H7 (cell line): ENCODE measurements around the gene ORC5. TPM values are rescaled to one million over a fixed set of nuclear protein-coding genes. Genes with fewer than 3 reads are reported as not detected.
"Not testable (repeated sequence)": the region's sequence is repeated elsewhere in the genome, so short reads cannot be mapped to it uniquely, and the experiment has no call there.

Source experiments
- DNase-seq: peaks from one replicate; pipeline ENCODE4 v3.0.0; 2012
- H3K27me3 ChIP-seq: 2 replicates; pipeline ENCODE4 v1.6.0; 2011; ENCODE audit warnings: mild to moderate bottlenecking, low read length; ENCODE audit not compliant: control insufficient read depth, insufficient read depth
- H3K36me3 ChIP-seq: replicated peaks from 2 replicates; pipeline ENCODE4 v1.5.1; 2011; ENCODE audit warnings: low read length; ENCODE audit not compliant: control insufficient read depth, insufficient read depth
- H3K4me3 ChIP-seq: 2 replicates; pipeline ENCODE4 v1.5.1; 2011; ENCODE audit warnings: low read depth, mild to moderate bottlenecking, control low read depth, low read length, moderate library complexity; ENCODE audit not compliant: insufficient read depth
- total RNA-seq: library from RNA; depleted of rRNA; stranded (reverse); fragments of >200 nt; shearing (Covaris generic); gene quantifications from 2 replicates; pipeline ENCODE4 v1.2.3, GENCODE V29; 2014

Gene ORC5
- total RNA-seq, 1 experiment from 2014 or later, result 21.1 TPM

GRCh38 chr7:104217620-104218019 is 9.8 kb upstream of the ORC5 start:
- DNase-seq, result no peak
- H3K27me3 ChIP-seq, result no peaks in the 10 kb centered on the region
- H3K36me3 ChIP-seq, result no peaks in the 10 kb centered on the region
- no peak overlapping the region for H3K4me3 ChIP-seq

GRCh38 chr7:104209063-104209462 is 1.2 kb upstream of the ORC5 start:
- no peak for DNase-seq
- H3K36me3 ChIP-seq, result no peaks in the 10 kb centered on the region
- no peaks in the 10 kb centered on the region for H3K27me3 ChIP-seq
- no peak overlapping the region for H3K4me3 ChIP-seq

GRCh38 chr7:104208421-104208780 is 588 bp upstream of the ORC5 start:
- Histone ChIP-seq H3K36me3 (peaks cover under 1% of the 10 kb centered on the region; the same call in 1 of the 2 replicates), H3K4me3 (peak overlapping the region; percentile 58), H3K27me3 (no peaks in the 10 kb centered on the region)
- DNase-seq, result peak; percentile 6

- DNase-seq, result no peak
- Histone ChIP-seq H3K36me3 (peaks cover 5% of the 10 kb centered on the region), H3K27me3 (no peaks in the 10 kb centered on the region), H3K4me3 (peak overlapping the region; percentile 58)
These were observed 474 bp downstream of the ORC5 start for GRCh38 chr7:104207348-104207730.

GRCh38 chr7:104206841-104207240 is 972 bp downstream of the ORC5 start:
- H3K4me3 ChIP-seq, result peak overlapping the region; percentile 58
- DNase-seq, result no peak
- peaks cover 5% of the 10 kb centered on the region for H3K36me3 ChIP-seq
- H3K27me3 ChIP-seq, result no peaks in the 10 kb centered on the region

- Histone ChIP-seq H3K36me3 (peaks cover 26% of the 10 kb centered on the region), H3K4me3 (no peak overlapping the region), H3K27me3 (no peaks in the 10 kb centered on the region)
- DNase-seq, result no peak
These were observed 9.0 kb downstream of the ORC5 start for GRCh38 chr7:104198673-104199278.

- Histone ChIP-seq H3K4me3 (no peak overlapping the region), H3K27me3 (no peaks in the 10 kb centered on the region), H3K36me3 (peaks cover 20% of the 10 kb centered on the region)
- DNase-seq, result no peak
These were observed 11.7 kb downstream of the ORC5 start for GRCh38 chr7:104196161-104196560.

- H3K36me3 ChIP-seq, result peaks cover 3% of the 10 kb centered on the region
- no peak for DNase-seq
- H3K27me3 ChIP-seq, result no peaks in the 10 kb centered on the region
- no peak overlapping the region for H3K4me3 ChIP-seq
These were observed 15.4 kb downstream of the ORC5 start for GRCh38 chr7:104192434-104192833.

- Histone ChIP-seq H3K27me3 (no peaks in the 10 kb centered on the region), H3K36me3 (peaks cover 10% of the 10 kb centered on the region), H3K4me3 (no peak overlapping the region)
- DNase-seq, result no peak
These were observed 22.5 kb downstream of the ORC5 start for GRCh38 chr7:104185346-104185745.

GRCh38 chr7:104179178-104179577 is 28.6 kb downstream of the ORC5 start:
- Histone ChIP-seq H3K4me3 (no peak overlapping the region), H3K27me3 (no peaks in the 10 kb centered on the region), H3K36me3 (peaks cover 7% of the 10 kb centered on the region)
- DNase-seq, result no peak

GRCh38 chr7:104177565-104178083 is 30.2 kb downstream of the ORC5 start:
- H3K4me3 ChIP-seq, H3K36me3 ChIP-seq, DNase-seq, H3K27me3 ChIP-seq: not testable (repeated sequence)

GRCh38 chr7:104176332-104176731 is 31.5 kb downstream of the ORC5 start:
- no peak overlapping the region for H3K4me3 ChIP-seq
- DNase-seq, result no peak
- peaks cover 2% of the 10 kb centered on the region; the same call in 1 of the 2 replicates for H3K36me3 ChIP-seq

GRCh38 chr7:104175361-104175984 is 32.3 kb downstream of the ORC5 start:
- Histone ChIP-seq H3K27me3 (no peaks in the 10 kb centered on the region), H3K4me3 (no peak overlapping the region), H3K36me3 (peaks cover 2% of the 10 kb centered on the region; the same call in 1 of the 2 replicates)
- peak; percentile 5 for DNase-seq

More at GRCh38 chr7:104176332-104176731, 31.5 kb downstream of the ORC5 start:
- no peaks in the 10 kb centered on the region for H3K27me3 ChIP-seq

GRCh38 chr7:104174798-104175197 is 33.0 kb downstream of the ORC5 start:
- no peaks in the 10 kb centered on the region for H3K27me3 ChIP-seq
- no peak overlapping the region for H3K4me3 ChIP-seq
- DNase-seq, result no peak
- H3K36me3 ChIP-seq, result peaks cover 1% of the 10 kb centered on the region; the same call in 1 of the 2 replicates

- H3K4me3 ChIP-seq, result no peak overlapping the region
- H3K27me3 ChIP-seq, result no peaks in the 10 kb centered on the region
- DNase-seq, result no peak
- H3K36me3 ChIP-seq, result peaks cover 2% of the 10 kb centered on the region
These were observed 45.7 kb downstream of the ORC5 start for GRCh38 chr7:104162081-104162480.
